Osteocyte (in vitro differentiated cells): ENCODE data around the gene ATAD1. TPM values are rescaled to one million over a fixed set of nuclear protein-coding genes. Genes with fewer than 3 reads are reported as not detected.
"Not testable (repeated sequence)": the region's sequence is repeated elsewhere in the genome, so short reads cannot be mapped to it uniquely, and the experiment has no call there.

Experiments
- DNase-seq: peaks from one replicate; pipeline ENCODE4 v3.0.0; 2021; ENCODE audit warnings: mixed read lengths; ENCODE audit not compliant: unreplicated experiment; ENCODE audit errors: extremely low spot score
- H3K27ac Mint-ChIP-seq: one replicate; pipeline ENCODE4 v1.8.0; 2021; ENCODE audit warnings: mild to moderate bottlenecking, mixed read lengths; ENCODE audit not compliant: unreplicated experiment
- H3K27me3 Mint-ChIP-seq: one replicate; pipeline ENCODE4 v1.8.0; 2021; ENCODE audit warnings: mixed read lengths; ENCODE audit not compliant: unreplicated experiment
- H3K36me3 Mint-ChIP-seq: one replicate; pipeline ENCODE4 v1.8.0; 2021; ENCODE audit warnings: mixed read lengths; ENCODE audit not compliant: unreplicated experiment
- H3K4me1 Mint-ChIP-seq: one replicate; pipeline ENCODE4 v1.8.0; 2021; ENCODE audit warnings: mixed read lengths; ENCODE audit not compliant: unreplicated experiment
- H3K4me3 Mint-ChIP-seq: one replicate; pipeline ENCODE4 v1.8.0; 2021; ENCODE audit warnings: mild to moderate bottlenecking, moderate library complexity, mixed read lengths; ENCODE audit not compliant: unreplicated experiment
- H3K9me3 Mint-ChIP-seq: one replicate; pipeline ENCODE4 v1.8.0; 2021; ENCODE audit warnings: mixed read lengths; ENCODE audit not compliant: unreplicated experiment
- total RNA-seq: library from RNA; stranded (reverse); gene quantifications from 2 replicates; pipeline ENCODE4 v1.2.1, GENCODE V29; 2021
- TF ChIP-seq, protein P1 (sequence below): fragments of 200-600 bp; sonication (generic); IDR thresholded peaks from 2 replicates; pipeline ENCODE4 v1.5.0; 2021; ENCODE audit warnings: antibody characterized with exemption, mild to moderate bottlenecking, moderate library complexity

Gene ATAD1
- total RNA-seq, 1 donor from 2014 or later = 63.2 TPM

DNA sequence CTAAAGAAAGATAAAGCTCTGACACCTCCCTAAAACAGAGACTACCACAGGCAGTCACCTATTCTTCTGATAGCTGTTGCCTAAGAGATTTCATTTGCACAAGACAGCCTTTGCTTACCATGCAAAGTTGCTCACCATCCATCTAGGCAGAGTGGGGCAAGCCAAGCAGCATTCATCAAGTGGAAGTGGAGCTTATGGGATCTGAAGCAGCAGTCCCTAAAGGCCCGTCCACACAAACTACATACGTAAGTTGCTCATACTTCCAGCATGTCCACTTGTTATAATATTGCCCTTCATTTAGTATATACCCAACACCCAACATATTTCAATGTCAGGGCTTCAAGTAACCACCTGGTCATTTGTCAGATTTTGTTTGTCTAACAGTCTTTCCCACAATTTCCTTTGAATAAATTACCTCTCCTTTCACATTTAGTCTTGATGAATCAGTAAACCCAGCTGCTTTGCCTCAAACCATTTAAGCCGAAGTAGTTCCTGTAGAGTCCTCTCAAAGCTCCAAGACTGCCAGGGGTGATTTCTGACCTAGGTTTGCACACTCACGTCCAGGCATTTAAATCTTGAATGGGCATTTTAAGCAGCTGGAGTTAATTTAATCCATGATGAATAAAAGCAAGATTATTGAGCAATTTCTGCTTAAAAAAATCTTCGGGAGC, 67.9 kb downstream of the ATAD1 start:
- TF ChIP-seq, protein P1, sequence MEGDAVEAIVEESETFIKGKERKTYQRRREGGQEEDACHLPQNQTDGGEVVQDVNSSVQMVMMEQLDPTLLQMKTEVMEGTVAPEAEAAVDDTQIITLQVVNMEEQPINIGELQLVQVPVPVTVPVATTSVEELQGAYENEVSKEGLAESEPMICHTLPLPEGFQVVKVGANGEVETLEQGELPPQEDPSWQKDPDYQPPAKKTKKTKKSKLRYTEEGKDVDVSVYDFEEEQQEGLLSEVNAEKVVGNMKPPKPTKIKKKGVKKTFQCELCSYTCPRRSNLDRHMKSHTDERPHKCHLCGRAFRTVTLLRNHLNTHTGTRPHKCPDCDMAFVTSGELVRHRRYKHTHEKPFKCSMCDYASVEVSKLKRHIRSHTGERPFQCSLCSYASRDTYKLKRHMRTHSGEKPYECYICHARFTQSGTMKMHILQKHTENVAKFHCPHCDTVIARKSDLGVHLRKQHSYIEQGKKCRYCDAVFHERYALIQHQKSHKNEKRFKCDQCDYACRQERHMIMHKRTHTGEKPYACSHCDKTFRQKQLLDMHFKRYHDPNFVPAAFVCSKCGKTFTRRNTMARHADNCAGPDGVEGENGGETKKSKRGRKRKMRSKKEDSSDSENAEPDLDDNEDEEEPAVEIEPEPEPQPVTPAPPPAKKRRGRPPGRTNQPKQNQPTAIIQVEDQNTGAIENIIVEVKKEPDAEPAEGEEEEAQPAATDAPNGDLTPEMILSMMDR = no peak
- Mint-ChIP-seq H3K4me1 (peaks cover 7% of the 10 kb centered on the region), H3K4me3 (no peak overlapping the region), H3K27ac (no peak overlapping the region), H3K36me3 (peaks cover 18% of the 10 kb centered on the region), H3K9me3 (peaks cover 3% of the 10 kb centered on the region), H3K27me3 (no peaks in the 10 kb centered on the region)
- no peak for DNase-seq

DNA sequence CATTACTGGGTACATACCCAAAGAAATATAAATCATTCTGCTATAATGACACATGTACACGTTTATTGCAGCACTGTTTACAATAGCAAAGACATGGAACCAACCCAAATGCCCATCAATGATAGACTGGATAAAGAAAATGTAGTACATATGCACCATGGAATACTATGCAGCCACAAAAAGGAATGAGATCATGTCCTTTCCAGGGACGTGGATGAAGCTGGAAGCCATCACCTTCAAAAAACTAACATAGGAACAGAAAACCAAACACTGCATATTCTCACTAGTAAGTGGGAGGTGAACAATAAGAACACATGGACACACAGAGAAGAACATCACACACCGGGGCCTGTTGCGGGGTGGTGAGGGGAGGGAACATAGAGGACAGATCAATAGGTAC, 69.8 kb downstream of the ATAD1 start:
- not testable (repeated sequence) for DNase-seq, H3K4me3 Mint-ChIP-seq, H3K27ac Mint-ChIP-seq, H3K9me3 Mint-ChIP-seq, H3K27me3 Mint-ChIP-seq, H3K4me1 Mint-ChIP-seq
- H3K36me3 Mint-ChIP-seq = peaks cover 12% of the 10 kb centered on the region

DNA sequence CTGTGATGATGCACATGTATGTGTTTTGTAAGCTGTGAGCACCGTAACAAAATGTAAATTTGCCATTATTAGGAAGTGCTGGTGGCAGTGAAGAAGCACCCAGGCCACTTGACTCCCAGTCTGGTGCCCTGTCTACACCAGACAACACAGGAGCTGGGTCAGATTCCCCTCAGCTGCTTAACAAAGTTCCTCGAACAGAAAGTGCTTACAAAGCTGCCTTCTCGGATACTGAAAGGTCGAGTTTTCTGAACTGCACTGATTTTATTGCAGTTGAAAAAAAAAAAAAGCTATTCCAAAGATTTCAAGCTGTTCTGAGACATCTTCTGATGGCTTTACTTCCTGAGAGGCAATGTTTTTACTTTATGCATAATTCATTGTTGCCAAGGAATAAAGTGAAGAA, 71.1 kb downstream of the ATAD1 start:
- H3K27me3 Mint-ChIP-seq = no peaks in the 10 kb centered on the region
- H3K36me3 Mint-ChIP-seq = peaks cover 12% of the 10 kb centered on the region
- H3K4me3 Mint-ChIP-seq = no peak overlapping the region
- peaks cover 3% of the 10 kb centered on the region for H3K9me3 Mint-ChIP-seq
- H3K27ac Mint-ChIP-seq = no peak overlapping the region
- TF ChIP-seq, protein P1 = no peak
- peaks cover 7% of the 10 kb centered on the region for H3K4me1 Mint-ChIP-seq
- DNase-seq = no peak

DNA sequence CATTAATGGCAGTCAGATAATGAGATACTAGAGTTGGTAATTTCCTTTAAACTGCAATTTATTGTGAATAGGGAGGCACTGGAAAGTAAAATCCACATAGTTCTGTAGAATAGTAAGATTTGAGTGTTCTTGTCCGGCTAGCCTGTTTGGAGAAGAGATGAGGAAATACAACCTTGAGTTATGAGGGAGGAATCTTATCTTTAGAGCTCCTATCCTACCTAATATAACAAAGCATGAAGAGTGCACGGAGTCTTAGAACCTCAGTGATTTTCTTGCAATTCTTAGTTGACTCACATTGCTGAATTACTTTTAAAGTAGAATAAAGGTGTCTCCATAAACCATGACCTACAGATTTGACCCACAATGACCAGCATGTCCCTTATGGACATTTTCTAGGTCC, 73.4 kb downstream of the ATAD1 start:
- H3K27me3 Mint-ChIP-seq = no peaks in the 10 kb centered on the region
- no peak overlapping the region for H3K27ac Mint-ChIP-seq
- no peak overlapping the region for H3K4me3 Mint-ChIP-seq
- no peak for DNase-seq
- H3K36me3 Mint-ChIP-seq = peaks cover 14% of the 10 kb centered on the region
- peaks cover 3% of the 10 kb centered on the region for H3K9me3 Mint-ChIP-seq
- TF ChIP-seq, protein P1 = no peak
- H3K4me1 Mint-ChIP-seq = peaks cover 6% of the 10 kb centered on the region

DNA sequence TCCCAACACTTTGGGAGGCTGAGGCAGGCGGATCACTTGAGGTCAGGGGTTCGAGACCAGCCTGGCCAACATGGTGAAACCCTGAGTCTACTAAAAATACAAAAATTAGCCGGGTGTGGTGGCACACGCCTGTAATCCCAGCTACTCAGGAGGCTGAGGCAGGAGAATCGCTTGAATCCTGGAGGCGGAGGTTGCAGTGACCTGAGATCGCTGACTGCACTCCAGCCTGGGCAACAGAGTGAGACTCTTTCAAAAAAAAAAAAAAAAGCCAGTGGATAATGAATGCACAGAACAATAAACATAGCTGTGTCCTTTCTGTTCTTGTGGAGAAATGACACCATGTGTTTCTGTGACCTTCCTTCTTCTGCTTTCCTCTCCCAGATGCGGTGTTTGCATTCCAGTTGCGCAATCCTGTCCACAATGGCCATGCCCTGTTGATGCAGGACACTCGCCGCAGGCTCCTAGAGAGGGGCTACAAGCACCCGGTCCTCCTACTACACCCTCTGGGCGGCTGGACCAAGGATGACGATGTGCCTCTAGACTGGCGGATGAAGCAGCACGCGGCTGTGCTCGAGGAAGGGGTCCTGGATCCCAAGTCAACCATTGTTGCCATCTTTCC, 74.9 kb downstream of the ATAD1 start:
- not testable (repeated sequence) for H3K27me3 Mint-ChIP-seq, H3K4me1 Mint-ChIP-seq, H3K9me3 Mint-ChIP-seq, H3K27ac Mint-ChIP-seq, DNase-seq, H3K4me3 Mint-ChIP-seq
- peaks cover 11% of the 10 kb centered on the region for H3K36me3 Mint-ChIP-seq

DNA sequence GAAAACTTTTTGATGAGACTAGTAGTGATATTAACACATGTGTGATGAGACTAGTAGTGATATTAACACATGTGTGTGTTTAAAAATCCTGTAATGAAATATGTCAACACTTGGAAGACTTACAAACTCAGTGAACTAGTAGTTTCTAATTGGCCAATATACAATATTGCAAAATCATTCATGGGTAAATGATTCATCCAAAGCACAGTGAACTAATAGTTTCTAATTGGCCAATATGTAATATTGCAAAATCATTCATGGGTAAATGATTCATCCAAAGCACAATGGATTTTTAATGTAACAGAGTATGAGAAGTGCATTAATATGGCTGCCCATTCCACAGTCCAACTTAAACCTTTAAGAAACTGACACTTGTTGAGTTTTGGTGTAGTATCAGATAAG, 77.8 kb downstream of the ATAD1 start:
- H3K36me3 Mint-ChIP-seq = peaks cover 8% of the 10 kb centered on the region
- H3K27me3 Mint-ChIP-seq = no peaks in the 10 kb centered on the region
- DNase-seq = no peak
- no peak overlapping the region for H3K4me3 Mint-ChIP-seq
- peaks cover 5% of the 10 kb centered on the region for H3K4me1 Mint-ChIP-seq
- no peaks in the 10 kb centered on the region for H3K9me3 Mint-ChIP-seq
- TF ChIP-seq, protein P1 = no peak
- no peak overlapping the region for H3K27ac Mint-ChIP-seq
